Epidermal melanocyte (primary cell): Measurements from ENCODE around the gene EIF4E1B.

ENCODE experiments used
- DNase-seq: peaks from one replicate; pipeline ENCODE4 v3.0.0; 2011; ENCODE audit warnings: low spot score; ENCODE audit not compliant: insufficient read length

Gene EIF4E1B

GRCh38 chr5:176662371-176663333 lies 32.2 kb downstream of the EIF4E1B start:
- no peak for DNase-seq

GRCh38 chr5:176663566-176663965 lies 33.1 kb downstream of the EIF4E1B start:
- DNase-seq = no peak

- no peak for DNase-seq
Measured at GRCh38 chr5:176664479-176664878, 34.0 kb downstream of the EIF4E1B start.

GRCh38 chr5:176664886-176665285 lies 34.4 kb downstream of the EIF4E1B start:
- no peak for DNase-seq

- no peak for DNase-seq
Measured at GRCh38 chr5:176665517-176665916, 35.0 kb downstream of the EIF4E1B start.

GRCh38 chr5:176667637-176668036 lies 37.2 kb downstream of the EIF4E1B start:
- no peak for DNase-seq

GRCh38 chr5:176670449-176670848 lies 40.0 kb downstream of the EIF4E1B start:
- DNase-seq = no peak

GRCh38 chr5:176671399-176671798 lies 40.9 kb downstream of the EIF4E1B start:
- no peak for DNase-seq

GRCh38 chr5:176671890-176672747 lies 41.6 kb downstream of the EIF4E1B start:
- DNase-seq = no peak

- DNase-seq = no peak
Measured at GRCh38 chr5:176673651-176674583, 43.4 kb downstream of the EIF4E1B start.

- no peak for DNase-seq
Measured at GRCh38 chr5:176674799-176675198, 44.3 kb downstream of the EIF4E1B start.

- no peak for DNase-seq
Measured at GRCh38 chr5:176675676-176676360, 45.3 kb downstream of the EIF4E1B start.

GRCh38 chr5:176676361-176676824 lies 45.9 kb downstream of the EIF4E1B start:
- no peak for DNase-seq

- DNase-seq = no peak
Measured at GRCh38 chr5:176677209-176677939, 46.9 kb downstream of the EIF4E1B start.

GRCh38 chr5:176678584-176678983 lies 48.1 kb downstream of the EIF4E1B start:
- no peak for DNase-seq

GRCh38 chr5:176679365-176680225 lies 49.1 kb downstream of the EIF4E1B start:
- no peak for DNase-seq

GRCh38 chr5:176680226-176680563 lies 49.7 kb downstream of the EIF4E1B start:
- no peak for DNase-seq

GRCh38 chr5:176682016-176682531 lies 51.6 kb downstream of the EIF4E1B start:
- DNase-seq = no peak

- no peak for DNase-seq
Measured at GRCh38 chr5:176685010-176685409, 54.5 kb downstream of the EIF4E1B start.
